Upper lobe of left lung (tissue), 6 donors: Measurements from ENCODE around the gene SIRPA. TPM values are rescaled to one million over a fixed set of nuclear protein-coding genes. Genes with fewer than 3 reads are reported as not detected.

ENCODE experiments used
- ATAC-seq, 2 donors: fragments of 200-7000 bp; cut with Tn5 transposase; one replicate each; pipeline ENCODE4 v1.9.1; 2022; ENCODE audit warnings: mild to moderate bottlenecking in 2 of 2, moderate library complexity in 2 of 2; ENCODE audit not compliant: low FRiP score in 2 of 2
- DNase-seq, 2 donors: peaks; one replicate each; pipeline ENCODE4 v3.0.0-alpha.2; 2019 to 2020
- H3K27ac ChIP-seq, 4 donors: fragments of 200-600 bp; sonication (generic); one replicate each; pipeline ENCODE4 v1.5.1; 2016 to 2019
- H3K27me3 ChIP-seq, 4 donors: fragments of 200-600 bp; sonication (generic); one replicate each; pipeline ENCODE4 v1.5.1; 2017 to 2019
- H3K36me3 ChIP-seq, 4 donors: fragments of 200-600 bp; sonication (generic); one replicate each; pipeline ENCODE4 v1.5.1; 2016 to 2019
- H3K4me1 ChIP-seq, 4 donors: fragments of 200-600 bp; sonication (generic); one replicate each; pipeline ENCODE4 v1.5.1; 2018 to 2019
- H3K4me3 ChIP-seq, 4 donors: fragments of 200-600 bp; sonication (generic); one replicate each; pipeline ENCODE4 v1.5.1; 2017 to 2019; ENCODE audit warnings: mild to moderate bottlenecking in 2 of 4, moderate library complexity in 1 of 4
- H3K9me3 ChIP-seq, 4 donors: fragments of 200-600 bp; sonication (generic); one replicate each; pipeline ENCODE4 v1.5.1; 2018 to 2019
- CTCF ChIP-seq, 6 experiments: fragments of 450-650 bp in 4 of 6; fragments of 200-600 bp in 2 of 6; sonication (generic) in 2 of 6; IDR thresholded peaks; one replicate each; pipeline ENCODE4 v1.5.1; 2016 to 2019; ENCODE audit warnings: antibody characterized with exemption in 6 of 6
- EP300 ChIP-seq, 4 donors: sonication (generic); formaldehyde crosslinking; IDR thresholded peaks; one replicate each; pipeline ENCODE4 v1.5.1; 2017; ENCODE audit warnings: antibody characterized with exemption in 4 of 4, control low read depth in 2 of 4
- POLR2A ChIP-seq, 4 donors: fragments of 450-650 bp; IDR thresholded peaks; one replicate each; pipeline ENCODE4 v1.5.1; 2016 to 2017; ENCODE audit warnings: antibody characterized with exemption in 4 of 4, mild to moderate bottlenecking in 2 of 4
- POLR2AphosphoS5 ChIP-seq, 2 donors: sonication (generic); formaldehyde crosslinking; IDR thresholded peaks; one replicate each; pipeline ENCODE4 v1.5.1; 2017; ENCODE audit warnings: antibody characterized with exemption in 2 of 2
- WGBS, 2 donors: methylation state at CpG; one replicate each; pipeline ENCODE4 v1.1.5; 2017 to 2018; 5-methylcytosine and 5-hydroxymethylcytosine counted together
- total RNA-seq, 6 donors: library from RNA; depleted of rRNA in 4 of 6; stranded (reverse); fragments of >200 nt in 4 of 6; gene quantifications; one replicate each; pipeline versions ENCODE4 v1.1.0 to v1.2.1, GENCODE V29; 2016 to 2021
- donor health status: DM: no; HTN: no; CAD: no; lungs with moderate emphysema.
- donor health status: DM: no; HTN: yes; CAD: no; lungs with severe emphysema.

SIRPA gene
- total RNA-seq, 6 donors from 2014 or later: 36.3 to 119 (median 60.4) TPM

- Histone ChIP-seq H3K27me3 (peaks cover 0 to 4% (median 0%) of the 10 kb centered on the region in 4 donors), H3K36me3 (no peaks in the 10 kb centered on the region), H3K4me1 (peaks cover 5 to 26% (median 11%) of the 10 kb centered on the region in 4 donors), H3K27ac (no peak overlapping the region), H3K9me3 (no peaks in the 10 kb centered on the region), H3K4me3 (no peak overlapping the region)
- TF ChIP-seq POLR2AphosphoS5 (IDR thresholded peaks at IDR 0.05): no peak
- no peak for TF ChIP-seq EP300 (IDR thresholded peaks at IDR 0.05)
- TF ChIP-seq CTCF (IDR thresholded peaks at IDR 0.05): no peak
- TF ChIP-seq POLR2A (IDR thresholded peaks at IDR 0.05): no peak
- DNase-seq: no peak
- whole genome bisulfite sequencing, 2 donors: 86 to 88% methylated on average over 8 of the region's 8 CpGs
- no peak for ATAC-seq
Measured at GRCh38 chr20:1882026-1882425, 13.2 kb upstream of the SIRPA start.

- ATAC-seq (peak in 1 of 2 donors; percentile 28), DNase-seq (no peak)
- no peaks in the 10 kb centered on the region for H3K9me3 ChIP-seq
- H3K36me3 ChIP-seq: no peaks in the 10 kb centered on the region
- peaks cover 0 to 4% (median 0%) of the 10 kb centered on the region in 4 donors for H3K27me3 ChIP-seq
- H3K4me3 ChIP-seq: no peak overlapping the region
- TF ChIP-seq CTCF (IDR thresholded peaks at IDR 0.05): no peak
- no peak for TF ChIP-seq POLR2A (IDR thresholded peaks at IDR 0.05)
- TF ChIP-seq POLR2AphosphoS5 (IDR thresholded peaks at IDR 0.05): no peak
- TF ChIP-seq EP300 (IDR thresholded peaks at IDR 0.05): no peak
- no peak overlapping the region for H3K27ac ChIP-seq
- peaks cover 5 to 32% (median 12%) of the 10 kb centered on the region in 4 donors for H3K4me1 ChIP-seq
- 55 to 63% methylated on average over 9 of the region's 9 CpGs for WGBS, 2 donors
Measured at GRCh38 chr20:1883986-1884385, 11.2 kb upstream of the SIRPA start.

GRCh38 chr20:1885254-1885653, 10.0 kb upstream of the SIRPA start:
- H3K36me3 ChIP-seq: no peaks in the 10 kb centered on the region
- ATAC-seq: no peak
- WGBS, 2 donors: 71 to 81% methylated on average over 4 of the region's 4 CpGs
- no peak overlapping the region for H3K27ac ChIP-seq
- TF ChIP-seq POLR2A (IDR thresholded peaks at IDR 0.05) (no peak), CTCF (IDR thresholded peaks at IDR 0.05) (no peak), POLR2AphosphoS5 (IDR thresholded peaks at IDR 0.05) (no peak), EP300 (IDR thresholded peaks at IDR 0.05) (no peak)
- no peak for DNase-seq
- H3K4me1 ChIP-seq: peaks cover 5 to 32% (median 15%) of the 10 kb centered on the region in 4 donors
- H3K27me3 ChIP-seq: peaks cover 0 to 4% (median 0%) of the 10 kb centered on the region in 4 donors
- H3K9me3 ChIP-seq: no peaks in the 10 kb centered on the region
- H3K4me3 ChIP-seq: no peak overlapping the region

DNA sequence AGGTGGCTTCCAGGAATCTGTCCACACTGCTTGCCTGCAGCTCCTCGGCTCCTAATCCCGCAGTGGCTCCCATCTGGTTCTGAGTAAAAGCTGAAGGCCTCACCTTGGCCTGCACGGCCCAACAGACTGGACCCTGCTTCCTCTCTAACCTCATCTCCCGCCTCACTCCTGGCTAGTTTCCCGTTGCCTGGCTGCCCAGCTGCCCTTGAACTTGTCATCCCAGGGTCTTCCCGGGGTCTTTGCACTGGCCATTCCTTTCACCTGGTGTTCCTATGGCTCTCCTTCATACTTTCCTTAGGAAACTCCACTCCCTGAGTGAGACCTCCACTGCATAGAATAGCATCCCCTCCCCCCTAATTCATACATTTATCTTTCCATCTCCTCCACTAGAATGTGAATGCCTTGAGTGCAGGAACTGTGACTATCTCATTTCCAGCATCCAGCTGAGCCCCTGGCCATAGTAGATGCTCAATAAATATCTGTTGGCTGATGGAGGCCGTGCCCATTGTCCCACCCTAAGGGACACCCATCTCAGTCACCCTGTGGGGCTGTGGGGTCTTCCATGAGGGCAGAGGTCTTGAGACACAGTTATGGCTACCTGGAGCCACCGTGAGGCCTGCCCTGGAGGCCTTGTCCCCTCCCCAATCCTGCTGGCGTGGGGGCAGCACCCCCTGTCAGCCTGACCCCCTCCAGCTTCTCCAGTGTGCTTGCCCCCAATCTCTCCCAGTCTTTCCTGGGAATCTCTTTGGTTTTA, 9.1 kb upstream of the SIRPA start:
- Histone ChIP-seq H3K4me3 (no peak overlapping the region), H3K4me1 (peaks cover 4 to 28% (median 11%) of the 10 kb centered on the region in 4 donors), H3K27me3 (peaks cover 0 to 4% (median 0%) of the 10 kb centered on the region in 4 donors), H3K36me3 (no peaks in the 10 kb centered on the region), H3K27ac (no peak overlapping the region), H3K9me3 (no peaks in the 10 kb centered on the region)
- ATAC-seq: no peak
- 68 to 82% methylated on average over 9 of the region's 9 CpGs for WGBS, 2 donors
- TF ChIP-seq POLR2AphosphoS5 (IDR thresholded peaks at IDR 0.05) (no peak), CTCF (IDR thresholded peaks at IDR 0.05) (no peak), EP300 (IDR thresholded peaks at IDR 0.05) (no peak), POLR2A (IDR thresholded peaks at IDR 0.05) (no peak)
- DNase-seq: no peak
